IPS-18c (cell line): ENCODE results near the gene PIGU.

Experiments used
- H3K4me3 ChIP-seq: 2 replicates; pipeline ENCODE4 v1.7.0; 2013; ENCODE audit warnings: low read depth, mild to moderate bottlenecking, low read length, moderate library complexity; ENCODE audit not compliant: insufficient read depth
- H3K9me3 ChIP-seq: one replicate; pipeline ENCODE4 v1.6.1; 2013; ENCODE audit warnings: mild to moderate bottlenecking, low read length, moderate library complexity; ENCODE audit not compliant: control insufficient read depth, insufficient read depth

The PIGU gene

DNA sequence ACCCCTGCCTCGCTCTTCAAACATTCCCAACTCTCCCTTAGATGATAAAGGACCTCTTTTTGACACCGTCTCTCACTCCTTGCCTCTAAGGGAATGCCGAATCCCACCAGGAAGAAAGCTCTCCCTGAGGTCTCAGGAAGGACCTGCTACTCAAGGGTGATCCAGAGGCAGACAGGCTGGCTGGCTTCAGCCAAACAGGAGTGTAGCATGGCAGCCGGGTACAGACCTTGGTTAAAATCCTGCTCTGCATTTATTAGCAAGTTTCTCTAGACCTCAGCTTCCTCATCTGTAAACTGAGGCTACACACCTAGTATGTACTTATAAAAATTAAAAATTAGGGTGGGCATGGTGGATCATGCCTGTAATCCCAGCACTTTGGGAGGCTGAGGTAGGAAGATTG, 101.1 kb downstream of the PIGU start:
- H3K4me3 ChIP-seq: no peak overlapping the region
- peaks cover 4% of the 10 kb centered on the region for H3K9me3 ChIP-seq

DNA sequence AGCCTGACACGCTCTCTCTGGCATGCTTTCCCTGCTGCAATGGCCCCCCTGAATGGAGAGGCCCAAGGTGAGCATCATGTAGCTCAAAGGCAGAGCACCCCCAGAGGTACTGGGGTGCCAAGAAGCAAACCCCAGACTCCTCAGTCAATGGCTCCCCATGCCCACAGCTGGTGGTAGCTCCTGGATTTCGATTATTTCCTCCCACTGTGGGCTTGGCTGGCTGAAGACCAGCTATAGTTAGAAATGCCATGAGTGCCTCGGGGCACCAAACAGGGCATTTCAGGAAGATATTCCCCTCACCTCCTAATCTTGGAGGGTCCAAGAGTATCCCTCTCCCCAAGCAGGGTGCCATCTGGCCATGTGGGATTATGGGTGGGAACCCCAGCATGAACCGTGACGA, 101.6 kb downstream of the PIGU start:
- no peak overlapping the region for H3K4me3 ChIP-seq

GRCh38 chr20:34574861-34575260, 102.0 kb downstream of the PIGU start:
- H3K9me3 ChIP-seq: peaks cover 4% of the 10 kb centered on the region
- no peak overlapping the region for H3K4me3 ChIP-seq

More for the DNA sequence above, 101.6 kb downstream of the PIGU start:
- peaks cover 4% of the 10 kb centered on the region for H3K9me3 ChIP-seq

DNA sequence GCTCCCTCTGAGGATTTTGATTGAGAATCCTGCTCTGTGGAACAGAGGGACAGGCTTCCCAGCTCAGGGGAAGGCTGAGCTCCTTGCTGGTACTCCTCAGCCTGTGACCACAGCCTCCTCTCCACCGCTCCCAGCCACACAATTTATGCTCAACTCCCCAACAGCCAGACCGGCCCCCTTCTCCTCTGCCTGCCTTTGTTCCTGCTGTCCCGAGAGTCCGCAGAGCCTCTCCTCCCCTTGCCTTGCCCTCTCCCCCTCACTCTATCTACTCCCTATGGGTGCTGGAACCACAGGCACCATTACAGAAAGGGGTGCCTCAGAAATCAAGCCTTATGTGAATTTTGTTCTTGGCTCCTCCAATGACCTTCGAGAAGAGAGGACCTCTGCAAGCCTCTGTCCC, 102.5 kb downstream of the PIGU start:
- Histone ChIP-seq H3K9me3 (peaks cover 4% of the 10 kb centered on the region), H3K4me3 (no peak overlapping the region)

DNA sequence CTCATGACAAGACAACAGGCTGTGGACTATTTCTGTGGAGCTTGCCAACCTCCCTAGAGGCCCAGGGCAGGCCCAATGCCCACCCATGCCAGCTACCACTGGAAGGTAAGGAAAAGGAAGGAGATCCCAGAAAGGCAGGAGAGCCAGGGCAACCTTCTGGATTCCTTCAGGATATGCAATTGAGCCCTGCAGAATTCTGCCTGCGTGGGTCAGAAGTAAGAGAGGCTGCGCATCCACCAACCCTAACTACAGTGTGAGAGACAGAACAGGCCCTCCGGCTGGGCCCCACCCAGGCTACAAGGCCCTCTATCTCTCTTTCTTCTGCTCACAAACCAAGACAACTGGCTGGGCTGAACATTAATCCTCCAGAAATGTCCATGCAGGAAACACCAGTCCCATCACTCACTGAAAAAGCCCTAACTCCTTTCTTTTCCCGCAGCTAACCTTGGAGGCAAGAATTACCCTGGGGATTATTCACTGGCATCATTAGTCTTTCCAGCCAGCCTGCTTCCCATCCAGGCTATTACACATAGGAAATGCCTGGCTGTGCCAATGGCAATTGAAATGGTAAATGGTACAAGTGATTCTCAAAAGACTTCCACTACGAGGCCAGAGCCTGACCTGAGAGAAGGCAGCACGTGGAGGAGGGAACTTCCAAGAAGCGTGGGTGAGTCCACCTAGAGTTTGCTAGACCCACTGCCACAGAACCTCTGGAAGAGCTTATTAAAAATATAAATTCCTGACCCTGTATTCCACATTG, 103.2 kb downstream of the PIGU start:
- H3K4me3 ChIP-seq: no peak overlapping the region

DNA sequence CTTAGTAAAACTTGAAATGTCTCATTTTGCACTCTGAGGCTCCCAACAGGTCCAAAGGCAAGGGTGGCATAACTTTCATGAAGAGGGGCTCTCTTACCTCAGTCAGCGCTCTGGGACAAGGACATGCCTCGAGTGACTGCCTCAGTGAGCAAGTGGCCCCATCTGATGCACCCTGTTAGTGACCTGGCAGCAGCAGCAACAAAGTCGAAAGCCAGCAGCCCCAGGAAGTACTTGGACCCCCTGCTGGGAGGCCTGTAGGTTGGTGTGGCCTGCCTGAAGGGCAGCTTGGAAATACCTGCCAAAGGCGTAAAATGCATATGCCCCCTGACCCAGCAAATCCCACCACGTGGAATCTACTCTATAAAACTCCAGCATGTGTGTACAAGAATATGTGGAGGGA, 105.1 kb downstream of the PIGU start:
- Histone ChIP-seq H3K9me3 (peaks cover 4% of the 10 kb centered on the region), H3K4me3 (no peak overlapping the region)

More for the DNA sequence above, 103.2 kb downstream of the PIGU start:
- peaks cover 4% of the 10 kb centered on the region for H3K9me3 ChIP-seq

GRCh38 chr20:34570859-34571306, 106.0 kb downstream of the PIGU start:
- Histone ChIP-seq H3K4me3 (no peak overlapping the region), H3K9me3 (peaks cover 4% of the 10 kb centered on the region)

- no peaks in the 10 kb centered on the region for H3K9me3 ChIP-seq
Observed at GRCh38 chr20:34569598-34569997, 107.3 kb downstream of the PIGU start.

GRCh38 chr20:34567892-34568865, 108.7 kb downstream of the PIGU start:
- no peak overlapping the region for H3K4me3 ChIP-seq
- H3K9me3 ChIP-seq: no peaks in the 10 kb centered on the region

More at GRCh38 chr20:34569598-34569997, 107.3 kb downstream of the PIGU start:
- H3K4me3 ChIP-seq: no peak overlapping the region

- Histone ChIP-seq H3K9me3 (no peaks in the 10 kb centered on the region), H3K4me3 (no peak overlapping the region)
Observed at GRCh38 chr20:34566978-34567891, 109.7 kb downstream of the PIGU start.

DNA sequence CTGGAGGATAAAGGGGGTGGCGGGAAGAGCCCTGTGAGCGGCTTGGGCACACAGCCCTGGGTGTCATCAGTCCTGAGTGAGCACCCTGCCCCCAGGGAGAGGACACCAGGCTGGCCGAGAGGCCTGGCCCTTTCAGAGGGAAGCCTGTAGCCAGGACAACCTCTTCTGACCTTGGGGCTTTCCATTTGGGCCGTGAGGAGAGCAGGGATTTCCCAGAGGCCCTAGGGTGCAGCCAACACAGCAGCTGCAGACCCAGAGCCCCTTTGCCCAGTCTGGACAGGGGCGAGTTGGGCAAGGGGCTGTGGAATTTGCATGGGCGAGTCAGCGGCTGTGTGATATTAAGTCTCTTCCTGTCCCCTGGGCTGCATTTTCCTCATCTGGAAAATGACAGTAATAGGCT, 112.1 kb downstream of the PIGU start:
- Histone ChIP-seq H3K4me3 (no peak overlapping the region), H3K9me3 (no peaks in the 10 kb centered on the region)

DNA sequence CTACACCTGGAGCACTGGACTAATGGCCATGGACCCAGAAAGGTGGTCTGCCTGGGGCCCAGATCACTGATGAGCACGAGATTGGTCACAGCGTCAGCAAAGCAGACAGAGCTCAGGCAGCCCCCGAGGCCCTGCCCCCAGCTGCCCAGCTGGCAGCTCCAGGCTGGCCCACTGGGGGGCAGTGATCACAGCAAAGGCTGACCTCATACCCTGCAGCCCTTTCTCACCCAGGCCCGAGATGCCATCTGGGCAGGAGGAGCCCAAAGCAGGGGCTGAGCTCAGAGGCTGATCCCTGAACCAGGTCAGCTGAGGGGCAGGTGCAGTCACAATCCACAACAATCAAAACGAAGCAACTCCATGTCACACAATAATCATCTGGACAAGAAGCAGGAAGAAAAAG, 114.3 kb downstream of the PIGU start:
- Histone ChIP-seq H3K9me3 (no peaks in the 10 kb centered on the region), H3K4me3 (no peak overlapping the region)

- H3K9me3 ChIP-seq: no peaks in the 10 kb centered on the region
- H3K4me3 ChIP-seq: no peak overlapping the region
Observed at GRCh38 chr20:34561661-34562060, 115.2 kb downstream of the PIGU start.

- Histone ChIP-seq H3K9me3 (no peaks in the 10 kb centered on the region), H3K4me3 (no peak overlapping the region)
Observed at GRCh38 chr20:34560614-34561013, 116.3 kb downstream of the PIGU start.

DNA sequence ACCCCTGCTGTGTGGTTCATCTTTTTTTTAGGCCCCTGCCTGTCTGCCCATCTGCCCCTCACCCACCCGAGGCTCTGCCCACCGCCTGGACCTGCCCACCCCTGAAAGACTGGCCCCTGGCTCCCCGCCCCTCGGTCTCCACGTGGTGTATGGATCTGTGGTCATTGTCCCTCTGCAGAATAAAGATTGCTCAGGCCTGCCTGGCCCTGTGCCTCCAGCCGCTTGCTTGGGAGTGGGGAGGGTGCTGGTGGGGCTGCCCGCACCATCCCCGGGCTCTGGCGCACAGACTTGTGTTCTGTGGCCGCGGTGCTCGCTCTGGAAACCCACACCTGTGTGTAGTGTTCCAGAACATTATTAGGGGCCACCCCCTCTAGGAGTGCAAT, 116.8 kb downstream of the PIGU start:
- Histone ChIP-seq H3K4me3 (no peak overlapping the region), H3K9me3 (no peaks in the 10 kb centered on the region)

GRCh38 chr20:34559311-34560140, 117.4 kb downstream of the PIGU start:
- peak overlapping the region; percentile 31; the same call in 1 of the 2 replicates for H3K4me3 ChIP-seq

More at GRCh38 chr20:34559311-34560140, 117.4 kb downstream of the PIGU start:
- no peaks in the 10 kb centered on the region for H3K9me3 ChIP-seq
